Lower leg skin (tissue), 4 donors: ENCODE results near the gene SPARCL1. TPM values are rescaled to one million over a fixed set of nuclear protein-coding genes. Genes with fewer than 3 reads are reported as not detected.

Source experiments
- DNase-seq, 2 donors: peaks; one replicate each; pipeline ENCODE4 v3.0.0-alpha.2; 2019; ENCODE audit warnings: low spot score in 2 of 2
- H3K4me3 ChIP-seq: fragments of 200-600 bp; sonication (generic); 2 replicates; pipeline ENCODE4 v1.5.1; 2017; ENCODE audit warnings: mild to moderate bottlenecking, low read depth; ENCODE audit not compliant: poor library complexity, severe bottlenecking
- CTCF ChIP-seq, 3 donors: fragments of 450-650 bp; IDR thresholded peaks; one replicate each; pipeline ENCODE4 v1.5.1; 2016; ENCODE audit warnings: antibody characterized with exemption in 3 of 3, mild to moderate bottlenecking in 3 of 3, moderate library complexity in 2 of 3
- POLR2A ChIP-seq, 2 donors: fragments of 450-650 bp; IDR thresholded peaks; one replicate each; pipeline ENCODE4 v1.6.1; 2016 to 2017; ENCODE audit warnings: antibody characterized with exemption in 2 of 2, mild to moderate bottlenecking in 1 of 2, moderate library complexity in 1 of 2
- WGBS, 2 donors: methylation state at CpG; one replicate each; pipeline ENCODE4 v1.1.5; 2018; 5-methylcytosine and 5-hydroxymethylcytosine counted together
- intact Hi-C: fragments of 100-400 bp; cut with DNase I; formaldehyde crosslinking; loops from one replicate; pipeline ENCODE4 v1.15.0; 2023; ENCODE audit warnings: low total_unique reads
- total RNA-seq, 4 donors: library from RNA; depleted of rRNA; stranded (reverse); fragments of >200 nt; gene quantifications; one replicate each; pipeline ENCODE4 v1.1.0, GENCODE V29; 2016

Gene SPARCL1
- total RNA-seq, 4 donors from 2014 or later, result 66.2 to 259 (median 117) TPM

DNA sequence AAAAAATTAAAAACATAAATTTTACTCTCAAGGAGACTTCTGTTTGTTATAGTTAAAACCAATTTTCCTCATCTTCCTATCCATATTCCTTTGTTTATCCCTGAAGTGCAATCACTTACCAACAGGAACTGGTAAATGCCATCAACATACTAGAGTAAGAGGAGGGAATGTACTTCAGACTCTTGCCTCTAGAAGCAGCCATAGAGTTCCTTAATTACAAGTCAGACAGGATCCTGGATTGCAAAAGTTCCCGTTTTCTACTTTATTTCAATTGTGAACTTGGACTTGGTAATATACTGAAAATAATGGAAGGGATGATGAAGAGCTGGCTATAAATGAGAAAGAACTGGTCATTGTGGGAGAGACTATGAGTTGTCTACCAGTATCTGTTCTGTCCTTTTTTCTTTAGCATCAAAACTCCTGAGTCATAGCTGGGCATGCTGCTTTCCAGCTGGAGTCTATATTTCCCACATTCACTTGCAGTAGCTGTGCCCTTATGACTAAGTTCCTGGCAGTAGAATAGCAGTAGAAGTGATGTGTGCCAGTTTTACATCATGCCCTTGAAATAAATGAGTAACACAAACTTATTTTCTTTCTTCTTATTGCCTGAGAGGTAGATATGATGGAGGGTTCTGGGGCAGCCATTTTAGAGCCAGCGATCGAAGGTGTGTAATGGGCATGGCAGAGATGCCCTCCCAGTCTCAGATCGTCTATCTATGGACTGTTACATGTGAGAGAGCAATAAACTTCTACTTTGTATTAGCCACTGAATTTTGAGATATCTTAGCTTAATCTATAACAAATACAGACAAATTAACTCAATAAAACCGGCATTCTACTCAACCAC, 26.8 kb upstream of the SPARCL1 start:
- intact Hi-C loops, result no loop called here
- no peak for DNase-seq
- no peak overlapping the region for H3K4me3 ChIP-seq
- no peak for TF ChIP-seq POLR2A (IDR thresholded peaks at IDR 0.05)
- TF ChIP-seq CTCF (IDR thresholded peaks at IDR 0.05), result no peak
- WGBS, 2 donors, result 64 to 75% methylated on average over 5 of the region's 5 CpGs

GRCh38 chr4:87553182-87553581, 24.0 kb upstream of the SPARCL1 start:
- TF ChIP-seq POLR2A (IDR thresholded peaks at IDR 0.05) (no peak), CTCF (IDR thresholded peaks at IDR 0.05) (no peak)
- intact Hi-C loops, result no loop called here
- DNase-seq, result no peak
- no peak overlapping the region for H3K4me3 ChIP-seq
- 87 to 89% methylated on average over 4 of the region's 4 CpGs for WGBS, 2 donors

DNA sequence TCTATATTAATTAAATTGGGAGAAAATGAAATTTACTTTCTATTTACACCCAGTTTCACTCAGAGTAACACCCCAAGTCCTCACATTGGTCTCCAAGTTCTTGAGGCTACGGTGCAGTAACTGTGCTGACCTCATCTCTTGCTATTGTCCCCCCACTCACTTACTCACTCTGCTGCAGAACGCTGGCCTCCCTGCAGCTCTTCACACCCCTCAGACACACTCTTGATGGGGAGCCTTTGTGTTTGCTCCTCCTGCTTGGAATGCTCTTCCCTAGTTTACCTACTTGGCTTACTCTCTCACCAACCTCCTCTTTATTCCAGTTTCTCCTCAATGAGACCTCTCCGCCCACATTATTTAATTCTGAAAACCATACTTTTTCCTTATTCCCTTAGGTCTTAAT, 22.2 kb upstream of the SPARCL1 start:
- TF ChIP-seq CTCF (IDR thresholded peaks at IDR 0.05) (no peak), POLR2A (IDR thresholded peaks at IDR 0.05) (no peak)
- WGBS, 2 donors, result 81 to 85% methylated on average over 3 of the region's 3 CpGs
- no peak for DNase-seq
- no peak overlapping the region for H3K4me3 ChIP-seq
- intact Hi-C loops, result no loop called here

DNA sequence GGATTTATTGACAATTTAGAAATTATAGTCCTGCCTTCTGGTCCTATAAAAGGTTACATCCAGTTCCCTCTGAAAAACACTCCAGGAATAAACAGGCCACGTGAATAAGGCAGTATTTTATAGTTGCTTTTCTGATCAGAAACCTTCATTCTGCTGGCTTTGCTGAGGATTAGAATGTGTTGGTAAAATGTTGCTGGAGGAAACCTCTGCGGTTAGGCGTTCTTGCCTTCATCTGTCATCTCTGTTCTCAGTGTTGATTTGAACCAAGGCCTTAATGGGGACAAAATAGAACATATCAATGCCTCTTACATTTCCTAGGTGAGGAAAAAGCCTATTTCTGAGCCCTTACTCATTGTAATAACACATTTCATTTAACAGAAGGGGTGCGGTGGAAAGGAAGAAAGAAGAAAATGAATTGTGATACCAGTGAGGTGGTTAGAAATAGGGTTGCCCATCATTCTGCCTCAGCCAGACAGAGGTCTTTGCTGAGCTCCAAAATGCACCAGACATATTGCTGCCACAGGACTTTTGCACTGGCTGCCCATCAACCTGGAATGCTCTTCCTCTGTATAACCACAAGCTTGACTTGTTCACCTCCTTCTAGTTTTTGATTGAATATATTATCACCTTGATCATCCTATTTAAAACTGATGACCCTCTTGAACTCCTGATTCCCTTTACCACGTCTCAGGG, 18.0 kb upstream of the SPARCL1 start:
- intact Hi-C loops, result no loop called here
- TF ChIP-seq POLR2A (IDR thresholded peaks at IDR 0.05) (no peak), CTCF (IDR thresholded peaks at IDR 0.05) (no peak)
- WGBS, 2 donors, result 77 to 85% methylated on average over 5 of the region's 5 CpGs
- no peak overlapping the region for H3K4me3 ChIP-seq
- no peak for DNase-seq

GRCh38 chr4:87545052-87545451, 15.9 kb upstream of the SPARCL1 start:
- WGBS, 2 donors, result 83 to 91% methylated on average over 3 of the region's 3 CpGs
- H3K4me3 ChIP-seq, result no peak overlapping the region
- TF ChIP-seq POLR2A (IDR thresholded peaks at IDR 0.05), result no peak
- TF ChIP-seq CTCF (IDR thresholded peaks at IDR 0.05), result no peak
- DNase-seq, result no peak
- intact Hi-C loops, result no loop called here
